Activated CD4-positive, alpha-beta memory T cell treated with anti-CD3 and anti-CD28 coated beads, Interleukin-2, amount 10 ng/mL, durations not matched to agents 7 days and 5 days (primary cell): ENCODE results near the gene PEX11G. TPM values are rescaled to one million over a fixed set of nuclear protein-coding genes. Genes with fewer than 3 reads are reported as not detected.

ENCODE experiments used
- CTCF ChIA-PET: fragments of 350-600 bp; sonication (Branson Sonifier 250); formaldehyde crosslinking; loops from one replicate; lab custom pipeline; 2021; ENCODE audit warnings: antibody characterized with exemption, inconsistent platforms; lab: Charles Lee
- POLR2A ChIA-PET: fragments of 350-600 bp; sonication (Branson Sonifier 250); formaldehyde crosslinking; loops from one replicate; lab custom pipeline; 2021; ENCODE audit warnings: antibody characterized with exemption; lab: Charles Lee
- DNase-seq: peaks from one replicate; pipeline ENCODE4 v3.0.0-alpha.2; 2020
- H3K27ac Mint-ChIP-seq: one replicate; pipeline ENCODE4 v1.8.0; 2021; ENCODE audit warnings: mild to moderate bottlenecking, mixed read lengths
- H3K27me3 Mint-ChIP-seq: one replicate; pipeline ENCODE4 v1.8.0; 2021; ENCODE audit warnings: mixed read lengths
- H3K36me3 Mint-ChIP-seq: one replicate; pipeline ENCODE4 v1.8.0; 2021; ENCODE audit warnings: low read depth, mixed read lengths
- H3K4me1 Mint-ChIP-seq: one replicate; pipeline ENCODE4 v1.8.0; 2021; ENCODE audit warnings: mixed read lengths
- H3K4me3 Mint-ChIP-seq: one replicate; pipeline ENCODE4 v1.8.0; 2021; ENCODE audit warnings: mild to moderate bottlenecking, mixed read lengths
- H3K9me3 Mint-ChIP-seq: one replicate; pipeline ENCODE4 v1.8.0; 2021; ENCODE audit warnings: mixed read lengths
- total RNA-seq, 2 experiments: library from RNA; stranded (reverse); gene quantifications; one replicate each; pipeline ENCODE4 v1.2.3, GENCODE V29; 2021

PEX11G gene
- total RNA-seq, 2 experiments from 2014 or later = 0.68 to 1.7 TPM

DNA sequence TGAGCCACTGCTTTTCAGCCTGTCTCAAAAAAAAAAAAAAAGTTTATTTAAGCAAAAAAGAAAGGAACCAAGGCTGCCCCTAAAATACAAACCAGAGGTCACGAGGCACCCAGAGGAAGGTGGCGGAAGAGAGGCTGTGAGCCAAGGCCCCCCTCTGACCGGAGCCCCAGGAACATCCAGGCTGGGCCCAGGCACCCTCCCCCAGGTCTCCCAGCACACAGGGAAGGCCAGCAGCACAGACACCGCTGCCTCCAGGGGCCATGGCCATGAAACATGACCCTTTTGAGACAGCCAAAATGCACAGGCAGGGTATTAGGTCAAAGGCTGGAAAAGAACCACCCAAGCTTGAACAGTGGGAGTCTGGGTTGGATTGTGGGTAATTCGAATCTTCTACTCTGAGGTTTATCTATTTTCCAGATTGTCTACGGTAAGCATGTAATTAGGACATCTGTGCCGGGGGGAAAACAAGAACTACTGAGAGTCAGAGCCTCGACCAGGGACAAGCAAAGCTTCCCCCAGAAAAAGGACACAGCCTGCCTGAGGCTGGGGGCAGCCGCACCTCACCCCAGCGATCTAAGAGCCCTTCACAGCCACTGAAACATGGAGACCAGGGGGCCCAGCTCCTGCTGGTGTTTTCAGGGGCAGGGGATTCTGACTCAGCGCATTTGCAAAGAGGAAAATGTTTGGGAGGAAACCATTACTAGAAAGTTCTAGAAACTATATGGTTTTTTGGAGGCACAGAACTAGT, 8.4 kb downstream of the PEX11G start:
- H3K9me3 Mint-ChIP-seq = no peaks in the 10 kb centered on the region
- no peaks in the 10 kb centered on the region for H3K27me3 Mint-ChIP-seq
- ChIA-PET CTCF (interaction anchor here (0.6 kb wide), 1 partner anchor 56 kb away, joined by 5 read pairs; no protein-coding TSS in a partner anchor), POLR2A (no interaction called here)
- no peak for DNase-seq
- H3K36me3 Mint-ChIP-seq = no peaks in the 10 kb centered on the region
- H3K4me3 Mint-ChIP-seq = no peak overlapping the region
- H3K27ac Mint-ChIP-seq = no peak overlapping the region
- peaks cover 4% of the 10 kb centered on the region for H3K4me1 Mint-ChIP-seq

DNA sequence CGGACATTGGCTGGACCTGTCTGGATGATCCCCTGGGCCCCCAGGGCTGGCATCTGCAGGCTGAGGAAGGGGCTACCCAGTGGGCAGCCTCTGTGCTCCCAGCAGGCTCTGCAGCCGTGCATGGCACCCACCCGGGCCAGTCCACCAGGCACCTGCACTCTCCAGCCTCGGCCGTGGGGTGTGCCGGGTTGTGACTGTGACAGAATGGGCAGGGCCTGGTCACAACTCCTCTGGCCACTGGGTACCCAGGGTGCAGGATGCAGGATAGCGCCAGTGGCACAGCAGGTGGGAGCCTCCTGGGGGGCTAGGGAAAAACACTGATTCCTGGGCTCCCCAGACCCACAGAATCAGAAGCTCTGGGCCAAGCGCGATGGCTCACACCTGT, 10.0 kb downstream of the PEX11G start:
- no peaks in the 10 kb centered on the region for H3K36me3 Mint-ChIP-seq
- CTCF ChIA-PET = no interaction called here
- POLR2A ChIA-PET = no interaction called here

DNA sequence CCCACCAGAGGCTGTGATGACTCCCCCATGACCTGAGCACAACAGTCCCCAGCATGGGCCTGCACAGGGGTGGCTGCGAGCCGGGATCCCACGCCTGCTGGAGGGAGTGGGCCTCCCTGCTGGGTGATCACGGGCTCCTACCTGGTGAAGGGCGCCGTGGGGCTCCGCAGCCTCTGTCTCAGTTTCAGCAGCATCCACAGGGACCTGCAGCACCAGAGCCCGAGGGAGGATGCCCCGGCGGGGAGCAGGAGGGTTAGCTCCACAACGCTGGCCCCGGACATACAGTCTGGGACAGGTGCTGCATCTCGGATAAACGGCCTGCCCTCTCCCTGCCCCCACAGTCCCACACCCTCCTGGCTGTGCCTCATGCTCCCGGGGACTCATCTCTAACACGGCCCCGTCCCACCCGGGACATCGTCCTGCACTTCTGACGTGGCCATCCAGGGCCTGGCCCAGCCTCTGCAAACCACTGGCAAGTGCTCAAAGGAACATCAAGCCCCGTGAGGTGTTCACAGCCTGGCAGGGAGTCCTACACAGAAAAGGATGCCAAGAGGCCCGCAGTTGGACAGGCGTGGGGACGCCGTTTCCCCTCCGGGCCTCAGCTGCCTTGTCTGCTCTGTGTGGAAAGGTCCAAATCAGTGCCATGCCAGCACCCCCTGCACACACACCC, 10.5 kb downstream of the PEX11G start:
- CTCF ChIA-PET = no interaction called here
- POLR2A ChIA-PET = no interaction called here
- H3K36me3 Mint-ChIP-seq = no peaks in the 10 kb centered on the region
- H3K27me3 Mint-ChIP-seq = no peaks in the 10 kb centered on the region
- H3K27ac Mint-ChIP-seq = no peak overlapping the region
- peaks cover 3% of the 10 kb centered on the region for H3K4me1 Mint-ChIP-seq
- no peak for DNase-seq
- H3K9me3 Mint-ChIP-seq = no peaks in the 10 kb centered on the region
- H3K4me3 Mint-ChIP-seq = no peak overlapping the region

More for the DNA sequence above, 10.0 kb downstream of the PEX11G start:
- H3K27me3 Mint-ChIP-seq = no peaks in the 10 kb centered on the region
- no peak overlapping the region for H3K27ac Mint-ChIP-seq
- H3K4me3 Mint-ChIP-seq = no peak overlapping the region
- no peak for DNase-seq
- no peaks in the 10 kb centered on the region for H3K9me3 Mint-ChIP-seq
- H3K4me1 Mint-ChIP-seq = peaks cover 4% of the 10 kb centered on the region

DNA sequence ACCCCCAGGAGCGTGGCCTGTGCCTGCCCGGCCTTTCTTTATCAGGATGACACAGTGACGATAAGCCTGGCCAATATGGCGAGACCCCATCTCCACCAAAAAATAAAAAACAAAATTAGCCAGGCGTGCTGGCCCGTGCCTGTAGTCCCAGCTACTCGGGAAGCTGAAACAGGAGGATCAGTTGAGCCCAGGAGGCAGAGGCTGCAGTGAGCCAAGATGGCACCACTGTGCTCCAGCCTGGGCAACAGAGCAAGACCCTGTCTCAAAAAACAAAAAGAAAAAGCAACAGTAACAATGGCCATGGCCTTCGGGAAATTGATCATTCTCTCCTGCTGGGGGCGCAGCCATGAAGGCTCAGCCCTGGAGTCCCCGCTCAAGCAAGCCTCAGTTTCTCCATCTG, 11.1 kb downstream of the PEX11G start:
- Mint-ChIP-seq H3K9me3 (no peaks in the 10 kb centered on the region), H3K27me3 (no peaks in the 10 kb centered on the region), H3K27ac (no peak overlapping the region), H3K36me3 (no peaks in the 10 kb centered on the region), H3K4me3 (no peak overlapping the region), H3K4me1 (no peaks in the 10 kb centered on the region)
- DNase-seq = no peak
- ChIA-PET CTCF (interaction anchor here (1.1 kb wide), 1 partner anchor 9 kb away, joined by 3 read pairs; no protein-coding TSS in a partner anchor), POLR2A (no interaction called here)

DNA sequence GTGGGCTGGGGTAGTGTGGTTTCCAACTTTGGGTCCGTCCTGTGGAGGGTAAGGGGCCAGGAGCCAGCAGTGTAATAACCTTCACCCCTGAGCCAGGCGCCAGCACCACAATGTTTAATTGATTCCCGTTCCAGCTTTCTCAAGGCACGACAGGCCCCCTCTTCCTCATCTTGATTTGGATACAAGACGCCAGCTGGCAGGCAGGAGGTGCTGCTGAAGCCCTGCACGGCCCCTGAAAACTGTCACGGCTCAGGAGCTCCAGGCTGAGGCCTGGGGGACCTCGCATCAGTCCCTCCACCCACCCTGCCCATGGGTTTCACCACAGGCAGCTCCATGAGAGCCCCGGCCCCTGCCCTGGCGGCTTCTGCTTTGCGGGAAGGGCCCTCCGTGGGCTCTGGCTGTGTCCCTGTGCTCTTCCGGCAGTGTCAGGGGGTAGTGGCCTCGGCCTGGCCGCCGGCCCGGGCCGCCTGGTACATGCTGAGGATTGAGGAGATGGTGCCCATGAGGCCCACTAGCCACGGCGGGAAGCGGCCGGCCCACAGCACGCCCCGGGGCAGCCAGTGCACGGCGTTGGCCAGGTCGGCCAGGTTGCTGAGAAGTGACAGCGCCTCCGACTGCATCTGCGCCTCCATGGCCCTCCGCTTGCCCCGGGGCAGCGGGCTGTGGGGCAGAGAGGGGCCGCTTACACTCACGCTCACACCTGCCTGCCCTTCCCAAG, 11.9 kb downstream of the PEX11G start:
- ChIA-PET CTCF (interaction anchor here (1.1 kb wide), 1 partner anchor 10 kb away, joined by 3 read pairs; no protein-coding TSS in a partner anchor), POLR2A (no interaction called here)
- Mint-ChIP-seq H3K4me3 (no peak overlapping the region), H3K36me3 (peaks cover under 1% of the 10 kb centered on the region), H3K4me1 (no peaks in the 10 kb centered on the region), H3K27ac (no peak overlapping the region), H3K9me3 (no peaks in the 10 kb centered on the region), H3K27me3 (no peaks in the 10 kb centered on the region)
- DNase-seq = no peak

DNA sequence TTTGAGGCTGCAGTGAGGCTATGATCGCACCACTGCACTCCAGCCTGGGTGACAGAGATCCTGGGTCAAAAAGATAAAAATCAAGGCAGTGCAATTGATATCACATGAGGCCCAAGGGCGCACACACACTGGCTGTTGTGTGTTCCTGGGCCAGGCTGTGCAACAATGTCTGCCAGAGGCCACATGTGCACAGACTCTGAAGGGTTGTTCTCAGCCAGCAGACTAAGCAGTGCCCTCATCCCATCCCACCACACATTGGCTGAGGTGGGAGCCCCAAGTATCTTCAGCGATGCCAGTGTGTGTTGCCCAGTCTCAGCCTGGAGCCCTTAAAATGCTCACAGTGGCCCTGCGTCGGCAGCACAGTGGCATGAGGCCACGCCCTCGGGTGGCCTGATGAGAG, 12.6 kb downstream of the PEX11G start:
- H3K4me1 Mint-ChIP-seq = no peaks in the 10 kb centered on the region
- H3K4me3 Mint-ChIP-seq = no peak overlapping the region
- H3K36me3 Mint-ChIP-seq = peaks cover 3% of the 10 kb centered on the region
- H3K27me3 Mint-ChIP-seq = no peaks in the 10 kb centered on the region
- ChIA-PET POLR2A (no interaction called here), CTCF (no interaction called here)
- H3K27ac Mint-ChIP-seq = no peak overlapping the region
- no peaks in the 10 kb centered on the region for H3K9me3 Mint-ChIP-seq
- DNase-seq = no peak

DNA sequence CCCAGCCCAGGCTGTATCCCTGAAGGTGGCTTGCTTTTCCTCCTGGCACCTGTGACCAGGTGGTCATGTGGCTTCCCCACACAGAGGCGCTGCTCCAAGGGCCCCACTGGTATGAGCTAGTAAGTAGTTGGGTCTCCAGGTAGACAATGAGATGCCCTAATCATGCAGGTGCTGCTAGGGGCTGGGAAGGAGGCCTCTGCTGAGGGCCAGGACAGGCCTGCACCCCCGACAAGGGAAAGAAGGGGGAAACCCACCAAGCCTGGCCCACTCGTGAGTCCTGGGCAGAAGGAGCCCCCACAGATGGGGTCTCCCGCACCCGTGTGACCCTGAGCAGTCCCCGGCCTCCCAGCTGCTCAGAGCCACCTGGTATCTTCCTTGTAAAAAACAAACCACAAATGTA, 13.2 kb downstream of the PEX11G start:
- no peak overlapping the region for H3K4me3 Mint-ChIP-seq
- no peaks in the 10 kb centered on the region for H3K4me1 Mint-ChIP-seq
- H3K27me3 Mint-ChIP-seq = no peaks in the 10 kb centered on the region
- peaks cover 3% of the 10 kb centered on the region for H3K36me3 Mint-ChIP-seq
- H3K27ac Mint-ChIP-seq = no peak overlapping the region
- ChIA-PET CTCF (no interaction called here), POLR2A (no interaction called here)
- no peak for DNase-seq
- H3K9me3 Mint-ChIP-seq = no peaks in the 10 kb centered on the region

DNA sequence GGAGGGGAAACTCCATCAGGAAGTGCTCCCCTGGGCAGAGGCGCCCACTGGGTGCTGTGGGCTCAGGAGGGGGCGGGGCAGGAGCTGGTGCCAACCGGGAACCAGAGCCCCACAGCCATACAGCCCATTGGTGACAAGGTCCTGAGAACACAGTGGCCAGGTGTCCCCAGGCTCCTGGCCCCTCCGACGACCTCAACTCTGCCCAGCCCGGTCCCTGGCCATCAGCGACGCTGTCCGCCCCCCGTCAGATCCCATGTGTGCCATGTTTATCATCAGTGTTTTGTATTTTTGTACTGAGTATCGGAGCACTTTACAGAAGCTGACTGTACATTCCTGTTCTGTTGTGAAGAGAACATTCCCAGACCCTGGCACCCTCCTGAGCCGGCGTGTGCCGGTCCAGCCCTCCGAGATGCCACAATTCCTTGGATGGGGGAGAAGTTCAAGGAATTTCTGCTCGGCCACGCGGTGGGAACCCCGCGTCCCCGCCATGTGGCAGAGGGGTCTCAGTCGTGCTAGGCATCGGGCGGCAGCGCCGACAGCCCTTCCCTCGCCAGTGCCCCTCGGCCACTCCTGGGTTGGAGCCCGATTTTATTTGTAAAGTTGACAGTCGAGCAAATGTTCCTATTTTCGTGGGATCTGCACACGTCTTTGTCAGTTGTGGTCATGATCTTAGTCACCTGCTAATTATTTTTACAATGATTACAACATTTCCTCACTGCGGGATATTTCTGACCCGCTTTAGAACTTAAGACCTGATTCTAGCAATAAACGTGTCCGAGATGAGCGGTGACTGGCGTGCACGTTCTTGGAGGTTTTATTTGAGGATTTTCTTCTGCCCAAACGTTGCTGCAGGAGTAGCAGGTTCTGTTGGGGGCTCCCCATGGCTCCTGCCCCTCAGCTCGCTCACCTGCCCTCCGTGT, 16.9 kb downstream of the PEX11G start:
- Mint-ChIP-seq H3K27ac (no peak overlapping the region), H3K9me3 (no peaks in the 10 kb centered on the region), H3K36me3 (peaks cover 6% of the 10 kb centered on the region), H3K4me1 (no peaks in the 10 kb centered on the region), H3K27me3 (no peaks in the 10 kb centered on the region), H3K4me3 (no peak overlapping the region)
- no peak for DNase-seq
- POLR2A ChIA-PET = no interaction called here
- CTCF ChIA-PET = no interaction called here

DNA sequence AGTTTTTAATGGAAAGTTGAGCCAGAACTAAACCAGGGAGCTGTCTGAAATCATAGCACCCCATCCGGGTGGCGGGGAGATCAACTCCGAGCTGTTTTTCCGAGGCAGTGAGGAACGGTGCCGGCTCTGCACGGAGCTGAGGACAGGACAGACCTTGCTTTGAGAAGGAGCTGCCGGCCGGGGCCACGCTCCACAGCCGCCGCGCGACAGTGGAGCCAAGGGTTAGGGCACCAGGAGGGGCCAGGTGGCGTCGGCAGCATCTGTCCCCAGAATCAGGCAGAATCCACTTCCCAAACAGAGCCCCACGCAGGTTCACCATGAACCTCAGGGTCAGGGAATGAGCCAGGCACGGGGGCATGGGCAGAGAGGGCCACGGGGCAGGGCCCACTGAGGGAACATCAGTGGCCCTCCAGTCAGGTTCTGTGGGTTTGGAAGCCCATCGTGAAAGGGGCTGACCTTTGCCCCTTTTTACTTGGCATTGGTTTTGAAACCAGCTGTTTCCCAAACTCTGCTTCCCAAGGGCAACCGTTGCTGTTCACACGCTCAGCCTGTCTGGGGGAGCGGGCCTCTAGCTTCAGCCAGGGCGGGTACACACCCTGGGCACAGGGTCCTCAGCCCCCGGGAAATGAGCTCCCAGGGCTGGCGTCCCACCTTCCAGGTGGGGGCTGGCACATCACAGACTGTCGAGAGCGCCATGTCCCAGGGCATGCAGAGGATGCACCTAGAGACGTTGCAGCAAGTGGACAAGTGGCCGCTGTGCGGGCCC, 18.1 kb downstream of the PEX11G start:
- DNase-seq = no peak
- H3K36me3 Mint-ChIP-seq = peaks cover 6% of the 10 kb centered on the region
- ChIA-PET POLR2A (interaction anchor here (0.6 to 0.7 kb wide), 2 partner anchors 52 to 278 kb away, joined by 3 read pairs; no protein-coding TSS in a partner anchor), CTCF (no interaction called here)
- no peak overlapping the region for H3K27ac Mint-ChIP-seq
- H3K9me3 Mint-ChIP-seq = no peaks in the 10 kb centered on the region
- H3K4me1 Mint-ChIP-seq = no peaks in the 10 kb centered on the region
- H3K4me3 Mint-ChIP-seq = no peak overlapping the region
- H3K27me3 Mint-ChIP-seq = no peaks in the 10 kb centered on the region

DNA sequence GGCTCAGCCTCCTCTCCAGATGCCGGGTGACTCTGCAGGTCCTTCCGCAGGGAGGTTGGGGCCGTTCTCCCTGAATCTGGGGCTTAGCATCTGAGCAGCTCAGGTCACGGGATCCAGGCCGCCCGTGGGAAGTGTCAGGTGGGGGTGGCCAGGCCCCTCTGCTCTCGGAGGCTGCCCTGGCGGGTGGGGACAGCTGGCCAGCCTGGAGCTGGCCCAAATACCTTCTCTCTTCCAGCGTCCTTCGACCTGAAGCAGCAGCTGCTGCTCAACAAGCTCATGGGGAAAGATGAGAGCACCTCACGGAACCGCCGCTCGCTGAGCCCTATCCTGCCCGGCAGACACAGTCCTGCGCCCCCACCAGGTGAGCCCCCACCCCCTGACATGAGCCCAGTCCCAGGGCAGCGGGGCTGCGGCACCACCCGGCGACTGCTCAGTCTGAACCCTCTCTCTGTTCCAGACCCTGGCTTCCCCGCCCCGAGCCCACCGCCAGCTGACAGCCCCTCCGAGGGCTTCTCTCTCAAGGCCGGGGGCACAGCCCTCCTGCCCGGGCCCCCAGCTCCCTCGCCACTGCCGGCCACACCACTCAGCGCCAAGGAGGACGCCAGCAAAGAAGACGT, 19.1 kb downstream of the PEX11G start:
- Mint-ChIP-seq H3K36me3 (peaks cover 6% of the 10 kb centered on the region), H3K9me3 (no peaks in the 10 kb centered on the region), H3K4me1 (no peaks in the 10 kb centered on the region), H3K27me3 (no peaks in the 10 kb centered on the region), H3K27ac (no peak overlapping the region), H3K4me3 (no peak overlapping the region)
- no peak for DNase-seq
- ChIA-PET CTCF (no interaction called here), POLR2A (interaction anchor here (0.6 kb wide), 1 partner anchor 277 kb away, joined by 3 read pairs; no protein-coding TSS in a partner anchor)

DNA sequence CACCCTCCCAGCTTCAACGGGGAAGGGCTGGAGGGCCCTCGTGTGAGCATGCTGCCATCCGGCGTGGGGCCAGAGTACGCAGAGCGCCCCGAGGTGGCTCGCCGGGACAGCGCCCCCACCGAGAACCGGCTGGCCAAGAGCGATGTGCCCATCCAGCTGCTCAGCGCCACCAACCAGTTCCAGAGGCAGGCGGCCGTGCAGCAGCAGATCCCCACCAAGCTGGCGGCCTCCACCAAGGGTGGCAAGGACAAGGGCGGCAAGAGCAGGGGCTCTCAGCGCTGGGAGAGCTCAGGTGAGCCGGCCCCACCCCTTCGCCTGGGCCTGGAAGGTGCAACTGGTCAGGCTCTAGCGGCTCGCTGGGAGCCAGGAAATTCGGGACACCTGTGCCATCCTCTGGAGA, 20.0 kb downstream of the PEX11G start:
- Mint-ChIP-seq H3K4me3 (no peak overlapping the region), H3K27ac (no peak overlapping the region), H3K27me3 (no peaks in the 10 kb centered on the region), H3K36me3 (peaks cover 10% of the 10 kb centered on the region), H3K9me3 (no peaks in the 10 kb centered on the region), H3K4me1 (no peaks in the 10 kb centered on the region)
- CTCF ChIA-PET = no interaction called here
- DNase-seq = no peak
- POLR2A ChIA-PET = no interaction called here
